GM19025 (cell line): ENCODE measurements around the gene CD82.

Experiments
- ATAC-seq: cut with Tn5 transposase; IDR thresholded peaks from one replicate; pipeline ENCODE4 v1.9.1; 2021; ENCODE audit warnings: mild to moderate bottlenecking, low read depth, moderate library complexity; ENCODE audit not compliant: unreplicated experiment

Gene CD82

GRCh38 chr11:44597358-44598012, 32.0 kb downstream of the CD82 start:
- peak; percentile 0 for ATAC-seq

GRCh38 chr11:44598831-44599230, 33.4 kb downstream of the CD82 start:
- ATAC-seq, result no peak

GRCh38 chr11:44600261-44600660, 34.8 kb downstream of the CD82 start:
- no peak for ATAC-seq

GRCh38 chr11:44600839-44601383, 35.4 kb downstream of the CD82 start:
- ATAC-seq, result peak; percentile 28

GRCh38 chr11:44601471-44602370, 36.3 kb downstream of the CD82 start:
- ATAC-seq, result peak; percentile 39

- no peak for ATAC-seq
Observed at GRCh38 chr11:44602891-44603310, 37.4 kb downstream of the CD82 start.

- ATAC-seq, result no peak
Observed at GRCh38 chr11:44604171-44604581, 38.7 kb downstream of the CD82 start.

- ATAC-seq, result no peak
Observed at GRCh38 chr11:44605068-44605708, 39.7 kb downstream of the CD82 start.

- ATAC-seq, result no peak
Observed at GRCh38 chr11:44605965-44606364, 40.5 kb downstream of the CD82 start.

GRCh38 chr11:44606472-44606871, 41.0 kb downstream of the CD82 start:
- ATAC-seq, result no peak

GRCh38 chr11:44607319-44607962, 42.0 kb downstream of the CD82 start:
- ATAC-seq, result no peak

- no peak for ATAC-seq
Observed at GRCh38 chr11:44607987-44608386, 42.5 kb downstream of the CD82 start.

- ATAC-seq, result no peak
Observed at GRCh38 chr11:44608651-44608990, 43.2 kb downstream of the CD82 start.

- ATAC-seq, result peak; percentile 54
Observed at GRCh38 chr11:44608991-44609782, 43.7 kb downstream of the CD82 start.

GRCh38 chr11:44609783-44610155, 44.3 kb downstream of the CD82 start:
- ATAC-seq, result no peak

GRCh38 chr11:44610186-44610955, 44.9 kb downstream of the CD82 start:
- no peak for ATAC-seq

- ATAC-seq, result no peak
Observed at GRCh38 chr11:44611088-44611487, 45.6 kb downstream of the CD82 start.

- peak; percentile 29 for ATAC-seq
Observed at GRCh38 chr11:44611687-44612434, 46.4 kb downstream of the CD82 start.
